ENCODE data around the gene MS4A2.
A peak's percentile ranks its signal among the peaks of the same experiment; 100 is the strongest.
"Not testable (repeated sequence)": the region's sequence is repeated elsewhere in the genome, so short reads cannot be mapped to it uniquely, and the experiment has no call there.

The MS4A2 gene

GRCh38 chr11:60128376-60128775 is 39.9 kb downstream of the MS4A2 start:
- H3K36me3 ChIP-seq (ENCODE audit: insufficient read depth, low read length): no peaks in the 10 kb centered on the region
- no peak overlapping the region for H3K27ac ChIP-seq
- no peak overlapping the region for H3K4me3 ChIP-seq
- no peak overlapping the region for H3K9ac ChIP-seq (ENCODE audit: insufficient read length)
- DNase-seq (ENCODE audit: low read depth, low spot score): no peak
- H3K9me3 ChIP-seq (ENCODE audit: low read depth, low read length): no peaks in the 10 kb centered on the region
- TF ChIP-seq EZH2 (IDR thresholded peaks at IDR 0.05): no peak
- no peak for TF ChIP-seq POLR2AphosphoS5 (IDR thresholded peaks at IDR 0.05; ENCODE audit: borderline replicate concordance, low read depth, low read length)
- no peak for TF ChIP-seq FOXP2 (optimal IDR thresholded peaks at IDR 0.05; ENCODE audit: control extremely low read depth, extremely low read length, insufficient read depth)

- H3K36me3 ChIP-seq (ENCODE audit: insufficient read depth, low read length); H3K27ac ChIP-seq; H3K4me3 ChIP-seq; DNase-seq (ENCODE audit: low read depth, low spot score); H3K9me3 ChIP-seq (ENCODE audit: low read depth, low read length); H3K9ac ChIP-seq (ENCODE audit: insufficient read length): not testable (repeated sequence)
These were observed 40.4 kb downstream of the MS4A2 start for GRCh38 chr11:60128866-60129265.

- Histone ChIP-seq H3K36me3 (ENCODE audit: insufficient read depth, low read length) (no peaks in the 10 kb centered on the region), H3K27ac (no peak overlapping the region), H3K9me3 (ENCODE audit: low read depth, low read length) (no peaks in the 10 kb centered on the region), H3K4me3 (no peak overlapping the region), H3K9ac (ENCODE audit: insufficient read length) (no peak overlapping the region)
- DNase-seq (ENCODE audit: low read depth, low spot score): no peak
- no peak for TF ChIP-seq FOXP2 (optimal IDR thresholded peaks at IDR 0.05; ENCODE audit: control extremely low read depth, extremely low read length, insufficient read depth)
- TF ChIP-seq POLR2AphosphoS5 (IDR thresholded peaks at IDR 0.05; ENCODE audit: borderline replicate concordance, low read depth, low read length): no peak
- TF ChIP-seq EZH2 (IDR thresholded peaks at IDR 0.05): no peak
These were observed 41.4 kb downstream of the MS4A2 start for GRCh38 chr11:60129853-60130252.

- peak; percentile 2 for DNase-seq (ENCODE audit: low read depth, low spot score)
- H3K4me3 ChIP-seq: no peak overlapping the region
- TF ChIP-seq FOXP2 (optimal IDR thresholded peaks at IDR 0.05; ENCODE audit: control extremely low read depth, extremely low read length, insufficient read depth) (no peak), POLR2AphosphoS5 (IDR thresholded peaks at IDR 0.05; ENCODE audit: borderline replicate concordance, low read depth, low read length) (no peak), EZH2 (IDR thresholded peaks at IDR 0.05) (no peak)
- no peak overlapping the region for H3K27ac ChIP-seq
- no peaks in the 10 kb centered on the region for H3K36me3 ChIP-seq (ENCODE audit: insufficient read depth, low read length)
- H3K9ac ChIP-seq (ENCODE audit: insufficient read length): no peak overlapping the region
- no peaks in the 10 kb centered on the region for H3K9me3 ChIP-seq (ENCODE audit: low read depth, low read length)
These were observed 42.0 kb downstream of the MS4A2 start for GRCh38 chr11:60130496-60130895.

- Histone ChIP-seq H3K9me3 (ENCODE audit: low read depth, low read length) (no peaks in the 10 kb centered on the region), H3K4me3 (no peak overlapping the region), H3K27ac (no peak overlapping the region), H3K36me3 (ENCODE audit: insufficient read depth, low read length) (no peaks in the 10 kb centered on the region), H3K9ac (ENCODE audit: insufficient read length) (no peak overlapping the region)
- no peak for TF ChIP-seq POLR2AphosphoS5 (IDR thresholded peaks at IDR 0.05; ENCODE audit: borderline replicate concordance, low read depth, low read length)
- TF ChIP-seq EZH2 (IDR thresholded peaks at IDR 0.05): no peak
- no peak for TF ChIP-seq FOXP2 (optimal IDR thresholded peaks at IDR 0.05; ENCODE audit: control extremely low read depth, extremely low read length, insufficient read depth)
- DNase-seq (ENCODE audit: low read depth, low spot score): no peak
These were observed 43.4 kb downstream of the MS4A2 start for GRCh38 chr11:60131912-60132311.

- TF ChIP-seq FOXP2 (optimal IDR thresholded peaks at IDR 0.05; ENCODE audit: control extremely low read depth, extremely low read length, insufficient read depth) (no peak), POLR2AphosphoS5 (IDR thresholded peaks at IDR 0.05; ENCODE audit: borderline replicate concordance, low read depth, low read length) (no peak), EZH2 (IDR thresholded peaks at IDR 0.05) (no peak)
- no peak overlapping the region for H3K9ac ChIP-seq (ENCODE audit: insufficient read length)
- no peaks in the 10 kb centered on the region for H3K36me3 ChIP-seq (ENCODE audit: insufficient read depth, low read length)
- no peak for DNase-seq (ENCODE audit: low read depth, low spot score)
- H3K27ac ChIP-seq: no peak overlapping the region
- no peaks in the 10 kb centered on the region for H3K9me3 ChIP-seq (ENCODE audit: low read depth, low read length)
- H3K4me3 ChIP-seq: no peak overlapping the region
These were observed 45.5 kb downstream of the MS4A2 start for GRCh38 chr11:60133917-60134316.

- DNase-seq (ENCODE audit: low read depth, low spot score): no peak
- H3K36me3 ChIP-seq (ENCODE audit: insufficient read depth, low read length): no peaks in the 10 kb centered on the region
- TF ChIP-seq FOXP2 (optimal IDR thresholded peaks at IDR 0.05; ENCODE audit: control extremely low read depth, extremely low read length, insufficient read depth): no peak
- TF ChIP-seq POLR2AphosphoS5 (IDR thresholded peaks at IDR 0.05; ENCODE audit: borderline replicate concordance, low read depth, low read length): no peak
- no peak for TF ChIP-seq EZH2 (IDR thresholded peaks at IDR 0.05)
- no peak overlapping the region for H3K27ac ChIP-seq
- H3K9ac ChIP-seq (ENCODE audit: insufficient read length): no peak overlapping the region
- no peak overlapping the region for H3K4me3 ChIP-seq
- no peaks in the 10 kb centered on the region for H3K9me3 ChIP-seq (ENCODE audit: low read depth, low read length)
These were observed 55.3 kb downstream of the MS4A2 start for GRCh38 chr11:60143768-60144167.

GRCh38 chr11:60145677-60146076 is 57.2 kb downstream of the MS4A2 start:
- TF ChIP-seq POLR2AphosphoS5 (IDR thresholded peaks at IDR 0.05; ENCODE audit: borderline replicate concordance, low read depth, low read length): no peak

More at GRCh38 chr11:60145677-60146076, 57.2 kb downstream of the MS4A2 start:
- Histone ChIP-seq H3K9me3 (ENCODE audit: low read depth, low read length) (no peaks in the 10 kb centered on the region), H3K36me3 (ENCODE audit: insufficient read depth, low read length) (no peaks in the 10 kb centered on the region), H3K9ac (ENCODE audit: insufficient read length) (no peak overlapping the region), H3K27ac (no peak overlapping the region), H3K4me3 (no peak overlapping the region)
- no peak for DNase-seq (ENCODE audit: low read depth, low spot score)
